ENCODE results near the gene SPAG9. TPM values are rescaled to one million over a fixed set of nuclear protein-coding genes. Genes with fewer than 3 reads are reported as not detected.

The SPAG9 gene
- total RNA-seq (24.5 and 66.2 TPM in 2 replicates), polyA plus RNA-seq (12.1 and 28.6 TPM in 2 replicates)

- Histone ChIP-seq H3K27me3 (no peaks in the 10 kb centered on the region), H3K36me3 (no peaks in the 10 kb centered on the region), H3K4me3 (peak within 1 kb of the TSS; percentile 97), H3K9me3 (ENCODE audit: low read depth) (no peaks in the 10 kb centered on the region), H3K4me1 (ENCODE audit: low read depth) (peaks cover 9% of the 10 kb centered on the region), H3K27ac (peak within 1 kb of the TSS; percentile 98)
- TF ChIP-seq, protein P1, sequence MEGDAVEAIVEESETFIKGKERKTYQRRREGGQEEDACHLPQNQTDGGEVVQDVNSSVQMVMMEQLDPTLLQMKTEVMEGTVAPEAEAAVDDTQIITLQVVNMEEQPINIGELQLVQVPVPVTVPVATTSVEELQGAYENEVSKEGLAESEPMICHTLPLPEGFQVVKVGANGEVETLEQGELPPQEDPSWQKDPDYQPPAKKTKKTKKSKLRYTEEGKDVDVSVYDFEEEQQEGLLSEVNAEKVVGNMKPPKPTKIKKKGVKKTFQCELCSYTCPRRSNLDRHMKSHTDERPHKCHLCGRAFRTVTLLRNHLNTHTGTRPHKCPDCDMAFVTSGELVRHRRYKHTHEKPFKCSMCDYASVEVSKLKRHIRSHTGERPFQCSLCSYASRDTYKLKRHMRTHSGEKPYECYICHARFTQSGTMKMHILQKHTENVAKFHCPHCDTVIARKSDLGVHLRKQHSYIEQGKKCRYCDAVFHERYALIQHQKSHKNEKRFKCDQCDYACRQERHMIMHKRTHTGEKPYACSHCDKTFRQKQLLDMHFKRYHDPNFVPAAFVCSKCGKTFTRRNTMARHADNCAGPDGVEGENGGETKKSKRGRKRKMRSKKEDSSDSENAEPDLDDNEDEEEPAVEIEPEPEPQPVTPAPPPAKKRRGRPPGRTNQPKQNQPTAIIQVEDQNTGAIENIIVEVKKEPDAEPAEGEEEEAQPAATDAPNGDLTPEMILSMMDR (IDR thresholded peaks at IDR 0.05; ENCODE audit: low read depth, low read length): no peak
- DNase-seq (ENCODE audit: low read depth in 1 of 2, low spot score in 1 of 2): peak; percentile 98
Measured at GRCh38 chr17:51120739-51121619, at the start of gene SPAG9. Gene SPAG9, minus strand, starts transcription at chr17:51120868. Its CDS starts 212 bp downstream, at chr17:51120656.

DNA sequence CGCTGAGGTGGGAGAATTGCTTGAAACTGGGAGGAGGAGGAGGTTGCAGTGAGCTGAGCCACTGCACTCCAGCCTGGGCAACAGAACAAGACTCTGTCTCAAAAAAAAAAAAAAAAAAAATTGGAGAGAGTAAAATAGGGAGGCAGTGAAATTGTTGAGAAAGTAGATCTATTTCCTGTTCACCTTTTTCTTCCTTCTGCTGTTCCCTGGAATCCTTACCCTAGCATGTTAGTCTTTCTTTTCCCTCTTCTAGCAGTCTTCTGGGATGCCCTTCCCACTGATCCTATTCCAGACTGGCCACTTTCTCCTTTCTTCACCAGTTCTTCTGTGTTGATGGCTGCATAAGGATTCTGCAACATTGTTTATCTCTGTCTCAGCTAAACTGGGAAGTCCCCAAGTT, 48.7 kb upstream of the SPAG9 start:
- no peaks in the 10 kb centered on the region for H3K4me1 ChIP-seq (ENCODE audit: low read depth)

DNA sequence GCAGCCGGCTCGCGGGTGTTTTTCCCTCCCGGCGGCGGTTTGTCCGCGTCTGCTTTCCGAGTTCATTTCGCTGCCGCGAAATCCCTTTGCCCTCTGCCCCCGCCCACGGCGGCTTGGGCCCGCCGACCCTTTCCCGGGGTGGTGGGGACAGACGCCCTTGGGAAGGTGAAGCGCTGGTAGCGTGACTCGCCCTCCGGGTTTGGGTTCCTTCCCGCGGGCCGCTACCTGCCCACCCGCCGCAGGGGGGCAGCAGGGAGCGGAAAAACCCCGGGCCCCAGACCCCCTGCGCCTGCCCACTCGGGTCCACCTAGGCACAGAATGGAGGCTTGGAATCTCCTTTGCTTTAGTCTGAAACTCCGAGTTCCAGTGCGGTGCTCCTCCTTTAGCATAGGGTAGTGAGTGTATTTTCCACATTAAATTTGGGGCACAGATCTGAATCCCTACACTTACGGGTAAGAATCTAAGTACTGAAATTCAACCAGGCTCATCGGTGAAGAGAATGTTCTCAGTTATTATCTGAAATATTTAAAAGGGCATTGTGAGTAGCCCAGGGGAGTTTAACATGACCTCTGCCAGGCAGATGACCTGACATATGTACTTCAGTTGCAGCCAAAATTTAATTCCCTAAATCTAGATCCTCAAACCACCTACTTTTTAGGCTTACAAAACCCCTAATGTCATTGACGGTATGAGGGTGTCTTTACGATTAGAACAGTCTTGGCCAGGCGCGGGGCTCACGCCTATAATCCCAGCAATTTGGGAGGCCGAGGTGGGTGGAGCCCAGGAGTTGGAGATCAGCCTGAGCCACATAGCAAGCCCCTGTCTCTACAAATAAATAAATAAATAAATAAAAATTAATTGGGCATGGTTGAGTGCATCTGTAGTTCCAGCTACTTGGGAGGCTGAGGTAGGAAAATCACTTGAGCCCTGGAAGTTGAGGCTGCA, 46.6 kb upstream of the SPAG9 start:
- Histone ChIP-seq H3K4me1 (ENCODE audit: low read depth) (no peaks in the 10 kb centered on the region), H3K36me3 (peaks cover 21% of the 10 kb centered on the region), H3K9me3 (ENCODE audit: low read depth) (no peaks in the 10 kb centered on the region), H3K27ac (peak overlapping the region; percentile 80), H3K4me3 (peak overlapping the region; percentile 78), H3K27me3 (no peaks in the 10 kb centered on the region)
- TF ChIP-seq, protein P1 (IDR thresholded peaks at IDR 0.05; ENCODE audit: low read depth, low read length): peak; percentile 85
- peak; percentile 55 to 75 for DNase-seq (ENCODE audit: low read depth in 1 of 2, low spot score in 1 of 2)

More for the DNA sequence above, 48.7 kb upstream of the SPAG9 start:
- Histone ChIP-seq H3K27me3 (no peaks in the 10 kb centered on the region), H3K9me3 (ENCODE audit: low read depth) (no peaks in the 10 kb centered on the region), H3K4me3 (no peak overlapping the region), H3K27ac (no peak overlapping the region), H3K36me3 (peaks cover 21% of the 10 kb centered on the region)
- TF ChIP-seq, protein P1 (IDR thresholded peaks at IDR 0.05; ENCODE audit: low read depth, low read length): no peak
- DNase-seq (ENCODE audit: low read depth in 1 of 2, low spot score in 1 of 2): no peak

GRCh38 chr17:51166198-51166986, 45.7 kb upstream of the SPAG9 start, which contains the start of gene NME2:
Gene NME2, plus strand, starts transcription at chr17:51166411. Its CDS starts 420 bp downstream, at chr17:51166831.
- TF ChIP-seq, protein P1 (IDR thresholded peaks at IDR 0.05; ENCODE audit: low read depth, low read length): no peak
- Histone ChIP-seq H3K4me1 (ENCODE audit: low read depth) (no peaks in the 10 kb centered on the region), H3K9me3 (ENCODE audit: low read depth) (no peaks in the 10 kb centered on the region), H3K27ac (peak within 1 kb of the TSS; percentile 80), H3K4me3 (peak within 1 kb of the TSS; percentile 78), H3K36me3 (peaks cover 18% of the 10 kb centered on the region), H3K27me3 (no peaks in the 10 kb centered on the region)
- DNase-seq (ENCODE audit: low read depth in 1 of 2, low spot score in 1 of 2): peak; percentile 86 to 92
